Esophagus muscularis mucosa (tissue), 3 donors: ENCODE results near the gene DCDC2C.

Experiments used
- CTCF ChIP-seq, 3 experiments: fragments of 200-600 bp in 2 of 3; fragments of 450-650 bp in 1 of 3; sonication (generic) in 2 of 3; IDR thresholded peaks; one replicate each; pipeline ENCODE4 v1.5.1; 2017 to 2019; ENCODE audit warnings: antibody characterized with exemption in 3 of 3, mild to moderate bottlenecking in 2 of 3, moderate library complexity in 1 of 3
- POLR2A ChIP-seq: fragments of 450-650 bp; IDR thresholded peaks from one replicate; pipeline ENCODE4 v1.6.1; 2017; ENCODE audit warnings: antibody characterized with exemption, moderate library complexity, mild to moderate bottlenecking, low read depth

GRCh38 chr2:3654531-3655225 lies 48.7 kb upstream of the DCDC2C start:
- TF ChIP-seq CTCF (IDR thresholded peaks at IDR 0.05) (no peak), POLR2A (no peak)
